Adipocyte (in vitro differentiated cells): ENCODE results near the gene CORIN.
"Not testable (repeated sequence)": the region's sequence is repeated elsewhere in the genome, so short reads cannot be mapped to it uniquely, and the experiment has no call there.

Experiments used
- DNase-seq: peaks from one replicate; pipeline ENCODE4 v3.0.0-alpha.2; 2015; ENCODE audit warnings: low read depth
- H3K27me3 ChIP-seq: replicated peaks from 2 replicates; pipeline ENCODE4 v1.7.0; 2013; ENCODE audit warnings: mild to moderate bottlenecking, low read length, moderate library complexity; ENCODE audit not compliant: control insufficient read depth, insufficient read depth
- H3K36me3 ChIP-seq: 2 replicates; pipeline ENCODE4 v1.7.0; 2013; ENCODE audit warnings: low read length, mild to moderate bottlenecking, moderate library complexity; ENCODE audit not compliant: control insufficient read depth, insufficient read depth, severe bottlenecking
- H3K4me1 ChIP-seq: 2 replicates; pipeline ENCODE4 v1.7.0; 2013; ENCODE audit warnings: mild to moderate bottlenecking, low read length, moderate library complexity; ENCODE audit not compliant: control insufficient read depth, insufficient read depth
- H3K4me3 ChIP-seq: 2 replicates; pipeline ENCODE4 v1.7.0; 2013; ENCODE audit warnings: mild to moderate bottlenecking, low read length, moderate library complexity
- H3K9ac ChIP-seq: 2 replicates; pipeline ENCODE4 v1.7.0; 2013; ENCODE audit warnings: mild to moderate bottlenecking, low read length, moderate library complexity
- H3K9me3 ChIP-seq: 2 replicates; pipeline ENCODE4 v1.7.0; 2013; ENCODE audit warnings: mild to moderate bottlenecking, low read length, moderate library complexity; ENCODE audit not compliant: control insufficient read depth

Gene CORIN

DNA sequence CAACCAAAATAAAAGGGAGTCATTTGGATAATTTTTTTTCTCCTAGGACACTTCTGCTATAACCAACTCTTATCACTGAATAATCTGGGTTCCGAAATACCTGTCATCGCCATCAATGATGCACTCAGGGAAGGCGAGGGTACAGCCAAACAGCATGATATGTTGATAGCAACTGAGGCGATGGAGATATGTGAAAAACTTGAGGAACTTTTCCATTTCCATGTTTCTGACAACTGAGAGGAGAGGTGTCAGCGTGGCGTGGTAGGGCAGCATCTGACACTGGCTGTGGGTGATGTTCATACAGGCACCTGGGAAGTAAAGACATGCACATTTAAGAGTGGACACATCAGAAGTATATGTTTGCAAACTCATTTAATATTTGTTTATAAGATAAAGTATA is 74.6 kb downstream of the CORIN start:
- Histone ChIP-seq H3K27me3 (no peaks in the 10 kb centered on the region), H3K4me3 (no peak overlapping the region), H3K9ac (no peak overlapping the region), H3K4me1 (no peaks in the 10 kb centered on the region), H3K36me3 (no peaks in the 10 kb centered on the region), H3K9me3 (no peaks in the 10 kb centered on the region)
- no peak for DNase-seq

- no peaks in the 10 kb centered on the region for H3K9me3 ChIP-seq
- H3K27me3 ChIP-seq = no peaks in the 10 kb centered on the region
- H3K9ac ChIP-seq = no peak overlapping the region
- H3K4me3 ChIP-seq = no peak overlapping the region
- H3K4me1 ChIP-seq = no peaks in the 10 kb centered on the region
- no peak for DNase-seq
- H3K36me3 ChIP-seq = no peaks in the 10 kb centered on the region
These were observed 75.2 kb downstream of the CORIN start for GRCh38 chr4:47762376-47763266.

GRCh38 chr4:47753316-47753715 is 84.6 kb downstream of the CORIN start:
- H3K9me3 ChIP-seq = peaks cover 16% of the 10 kb centered on the region
- H3K9ac ChIP-seq, H3K27me3 ChIP-seq, DNase-seq, H3K36me3 ChIP-seq, H3K4me1 ChIP-seq, H3K4me3 ChIP-seq: not testable (repeated sequence)

- H3K27me3 ChIP-seq = no peaks in the 10 kb centered on the region
- H3K4me3 ChIP-seq = no peak overlapping the region
- H3K4me1 ChIP-seq = no peaks in the 10 kb centered on the region
- H3K36me3 ChIP-seq = no peaks in the 10 kb centered on the region
- H3K9ac ChIP-seq = no peak overlapping the region
- peaks cover 16% of the 10 kb centered on the region for H3K9me3 ChIP-seq
- DNase-seq = no peak
These were observed 85.7 kb downstream of the CORIN start for GRCh38 chr4:47752214-47752613.

- H3K27me3 ChIP-seq = no peaks in the 10 kb centered on the region
- no peak overlapping the region for H3K9ac ChIP-seq
- no peak overlapping the region for H3K4me3 ChIP-seq
- no peak for DNase-seq
- no peaks in the 10 kb centered on the region for H3K36me3 ChIP-seq
- peaks cover 16% of the 10 kb centered on the region for H3K9me3 ChIP-seq
- H3K4me1 ChIP-seq = no peaks in the 10 kb centered on the region
These were observed 87.1 kb downstream of the CORIN start for GRCh38 chr4:47750788-47751187.

DNA sequence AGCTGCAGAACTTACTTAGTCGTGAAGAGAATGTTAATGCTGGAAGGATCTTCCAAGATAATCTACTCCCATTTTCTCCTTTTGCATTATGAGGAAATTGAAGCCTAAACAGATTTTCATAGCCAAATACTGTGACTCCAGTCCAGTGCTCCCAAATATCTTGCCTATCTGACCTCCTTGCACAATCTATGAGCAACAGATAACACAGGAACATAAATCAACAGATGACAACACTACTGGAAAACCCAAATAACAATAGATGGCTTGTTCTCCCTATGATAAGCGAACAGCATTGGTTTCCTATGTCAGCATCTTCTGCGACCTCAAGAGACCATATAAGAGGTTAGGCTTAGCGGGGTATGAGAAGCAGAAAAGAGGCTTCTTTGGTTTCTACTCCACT is 88.0 kb downstream of the CORIN start:
- no peak overlapping the region for H3K4me3 ChIP-seq
- H3K9me3 ChIP-seq = peaks cover 16% of the 10 kb centered on the region
- no peaks in the 10 kb centered on the region for H3K27me3 ChIP-seq
- no peaks in the 10 kb centered on the region for H3K4me1 ChIP-seq
- DNase-seq = no peak
- H3K9ac ChIP-seq = no peak overlapping the region
- H3K36me3 ChIP-seq = no peaks in the 10 kb centered on the region

DNA sequence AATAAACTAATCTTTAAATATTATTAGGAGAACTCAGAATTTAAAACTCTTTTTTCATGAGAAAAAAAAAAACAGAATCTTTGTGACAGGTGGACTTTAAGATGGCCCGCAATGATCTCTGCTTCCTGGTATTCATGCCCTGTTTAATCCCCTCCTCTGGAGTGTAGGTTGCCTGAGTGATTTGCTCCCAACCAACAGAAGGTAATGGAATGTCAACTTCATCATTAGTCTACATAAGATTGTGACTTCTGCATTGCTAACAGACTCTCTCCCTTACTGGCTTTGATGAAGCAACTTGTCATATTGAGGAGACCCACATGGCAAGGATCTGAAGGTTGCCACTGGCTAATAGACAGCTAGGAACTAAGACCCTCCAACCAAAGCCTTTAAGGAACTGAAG is 88.8 kb downstream of the CORIN start:
- Histone ChIP-seq H3K36me3 (no peaks in the 10 kb centered on the region), H3K4me1 (no peaks in the 10 kb centered on the region), H3K27me3 (no peaks in the 10 kb centered on the region), H3K9me3 (peaks cover 16% of the 10 kb centered on the region), H3K9ac (no peak overlapping the region), H3K4me3 (no peak overlapping the region)
- DNase-seq = no peak

DNA sequence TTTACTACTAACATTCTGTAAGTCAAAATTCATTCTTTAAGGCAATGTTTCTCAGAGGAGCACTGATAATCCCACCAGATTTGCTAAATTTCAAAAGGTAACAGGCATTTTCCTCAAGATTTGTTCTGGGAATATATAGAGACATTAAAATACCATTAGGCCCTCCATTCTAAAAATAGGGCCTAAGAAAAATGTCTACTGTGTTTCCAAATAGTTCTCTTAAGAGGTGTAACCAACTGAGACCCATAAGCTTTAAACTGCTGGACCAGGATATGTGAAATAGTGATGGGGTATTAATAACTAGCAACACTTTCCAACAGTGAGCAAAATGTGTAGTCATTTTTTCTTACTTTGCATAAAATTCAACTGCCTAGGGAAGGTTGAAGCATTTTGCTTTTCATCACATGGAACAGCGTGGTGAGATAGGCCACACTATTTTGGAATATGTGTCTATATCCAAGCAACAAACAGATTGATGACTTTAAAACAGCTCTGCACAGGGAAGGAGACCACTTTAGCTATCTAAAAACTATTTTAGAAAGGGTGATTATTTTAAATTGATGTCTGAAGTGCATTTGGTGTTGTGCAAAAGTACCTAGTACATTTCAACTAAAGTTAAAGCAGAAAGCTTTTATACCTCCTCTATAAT is 89.9 kb downstream of the CORIN start:
- Histone ChIP-seq H3K27me3 (no peaks in the 10 kb centered on the region), H3K9me3 (peaks cover 19% of the 10 kb centered on the region), H3K36me3 (no peaks in the 10 kb centered on the region), H3K9ac (no peak overlapping the region), H3K4me1 (no peaks in the 10 kb centered on the region), H3K4me3 (no peak overlapping the region)
- DNase-seq = no peak

- no peaks in the 10 kb centered on the region for H3K4me1 ChIP-seq
- H3K4me3 ChIP-seq = no peak overlapping the region
- H3K36me3 ChIP-seq = no peaks in the 10 kb centered on the region
- DNase-seq = peak; percentile 29
- no peak overlapping the region for H3K9ac ChIP-seq
- H3K9me3 ChIP-seq = peaks cover 12% of the 10 kb centered on the region
- no peaks in the 10 kb centered on the region for H3K27me3 ChIP-seq
These were observed 90.7 kb downstream of the CORIN start for GRCh38 chr4:47747211-47747610.

- no peak for DNase-seq
- peaks cover 4% of the 10 kb centered on the region for H3K4me1 ChIP-seq
These were observed 91.7 kb downstream of the CORIN start for GRCh38 chr4:47746122-47746521.

GRCh38 chr4:47744843-47745382 is 93.0 kb downstream of the CORIN start:
- Histone ChIP-seq H3K9ac (no peak overlapping the region), H3K36me3 (no peaks in the 10 kb centered on the region), H3K27me3 (no peaks in the 10 kb centered on the region), H3K4me3 (no peak overlapping the region), H3K9me3 (peaks cover 17% of the 10 kb centered on the region), H3K4me1 (peaks cover 4% of the 10 kb centered on the region)
- no peak for DNase-seq

More at GRCh38 chr4:47746122-47746521, 91.7 kb downstream of the CORIN start:
- no peaks in the 10 kb centered on the region for H3K36me3 ChIP-seq
- no peak overlapping the region for H3K9ac ChIP-seq
- no peaks in the 10 kb centered on the region for H3K27me3 ChIP-seq
- peaks cover 9% of the 10 kb centered on the region for H3K9me3 ChIP-seq
- no peak overlapping the region for H3K4me3 ChIP-seq
